NB4 (cell line): ENCODE results near the gene ZNF488.

Experiments used
- MYC ChIP-seq: IDR thresholded peaks from 2 replicates; pipeline ENCODE4 v1.6.1; 2011; ENCODE audit warnings: low read depth, low read length
- POLR2A ChIP-seq: IDR thresholded peaks from 2 replicates; pipeline ENCODE4 v1.6.1; 2011; ENCODE audit warnings: mild to moderate bottlenecking; ENCODE audit not compliant: insufficient read length; ENCODE audit errors: extremely low read depth
- TF ChIP-seq, protein P1 (sequence below): IDR thresholded peaks from one replicate; pipeline ENCODE4 v1.5.1; 2012; ENCODE audit warnings: low read depth, low read length
- TF ChIP-seq, protein P2 (sequence below): IDR thresholded peaks from 2 replicates; pipeline ENCODE4 v1.6.1; 2011; ENCODE audit warnings: low read depth, low read length

DNA sequence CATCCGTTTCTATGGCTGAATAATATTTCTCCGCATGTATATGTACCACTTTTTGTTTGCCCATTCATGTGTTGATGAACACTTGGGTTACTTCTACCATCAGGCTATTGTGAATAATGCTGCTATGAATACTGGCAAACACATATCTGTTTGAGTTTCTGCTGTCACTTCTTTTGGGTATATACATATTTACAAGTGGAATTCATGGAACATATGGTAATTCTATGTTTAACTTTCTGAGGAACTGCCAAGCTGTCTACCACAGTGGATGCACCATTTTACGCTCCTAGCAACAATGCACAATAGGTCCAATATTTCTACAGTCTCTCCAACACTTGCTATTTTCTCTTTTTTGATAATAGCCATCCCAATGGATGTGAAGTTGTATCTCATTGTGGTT is 5.5 kb upstream of the ZNF488 start:
- no peak for TF ChIP-seq POLR2A
- TF ChIP-seq, protein P1, sequence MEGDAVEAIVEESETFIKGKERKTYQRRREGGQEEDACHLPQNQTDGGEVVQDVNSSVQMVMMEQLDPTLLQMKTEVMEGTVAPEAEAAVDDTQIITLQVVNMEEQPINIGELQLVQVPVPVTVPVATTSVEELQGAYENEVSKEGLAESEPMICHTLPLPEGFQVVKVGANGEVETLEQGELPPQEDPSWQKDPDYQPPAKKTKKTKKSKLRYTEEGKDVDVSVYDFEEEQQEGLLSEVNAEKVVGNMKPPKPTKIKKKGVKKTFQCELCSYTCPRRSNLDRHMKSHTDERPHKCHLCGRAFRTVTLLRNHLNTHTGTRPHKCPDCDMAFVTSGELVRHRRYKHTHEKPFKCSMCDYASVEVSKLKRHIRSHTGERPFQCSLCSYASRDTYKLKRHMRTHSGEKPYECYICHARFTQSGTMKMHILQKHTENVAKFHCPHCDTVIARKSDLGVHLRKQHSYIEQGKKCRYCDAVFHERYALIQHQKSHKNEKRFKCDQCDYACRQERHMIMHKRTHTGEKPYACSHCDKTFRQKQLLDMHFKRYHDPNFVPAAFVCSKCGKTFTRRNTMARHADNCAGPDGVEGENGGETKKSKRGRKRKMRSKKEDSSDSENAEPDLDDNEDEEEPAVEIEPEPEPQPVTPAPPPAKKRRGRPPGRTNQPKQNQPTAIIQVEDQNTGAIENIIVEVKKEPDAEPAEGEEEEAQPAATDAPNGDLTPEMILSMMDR: no peak
- TF ChIP-seq, protein P2, sequence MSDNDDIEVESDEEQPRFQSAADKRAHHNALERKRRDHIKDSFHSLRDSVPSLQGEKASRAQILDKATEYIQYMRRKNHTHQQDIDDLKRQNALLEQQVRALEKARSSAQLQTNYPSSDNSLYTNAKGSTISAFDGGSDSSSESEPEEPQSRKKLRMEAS: no peak
- TF ChIP-seq MYC: no peak
